GM18517 (cell line): Measurements from ENCODE around the gene LRRFIP2.
A peak's percentile ranks its signal among the peaks of the same experiment; 100 is the strongest.
"Not testable (repeated sequence)": the region's sequence is repeated elsewhere in the genome, so short reads cannot be mapped to it uniquely, and the experiment has no call there.

Source experiments
- ATAC-seq: cut with Tn5 transposase; IDR thresholded peaks from one replicate; pipeline ENCODE4 v1.9.1; 2021; ENCODE audit warnings: mild to moderate bottlenecking, moderate library complexity; ENCODE audit not compliant: unreplicated experiment

LRRFIP2 gene

GRCh38 chr3:37174532-37175126, at the start of gene LRRFIP2:
Gene LRRFIP2, minus strand, starts transcription at chr3:37174582. Its CDS starts 25,599 bp downstream, at chr3:37148983.
- ATAC-seq, result peak; percentile 34

GRCh38 chr3:37223576-37223975, 49.2 kb upstream of the LRRFIP2 start:
- ATAC-seq, result no peak

GRCh38 chr3:37223141-37223558, 48.8 kb upstream of the LRRFIP2 start:
- no peak for ATAC-seq

GRCh38 chr3:37222542-37222941, 48.2 kb upstream of the LRRFIP2 start:
- ATAC-seq, result not testable (repeated sequence)

GRCh38 chr3:37221407-37221806, 47.0 kb upstream of the LRRFIP2 start:
- no peak for ATAC-seq

- ATAC-seq, result no peak
Measured at GRCh38 chr3:37219266-37219665, 44.9 kb upstream of the LRRFIP2 start.

GRCh38 chr3:37218206-37218605, 43.8 kb upstream of the LRRFIP2 start:
- no peak for ATAC-seq

- no peak for ATAC-seq
Measured at GRCh38 chr3:37217098-37217849, 42.9 kb upstream of the LRRFIP2 start.

- ATAC-seq, result no peak
Measured at GRCh38 chr3:37216597-37217097, 42.3 kb upstream of the LRRFIP2 start.

GRCh38 chr3:37214076-37214475, 39.7 kb upstream of the LRRFIP2 start:
- ATAC-seq, result no peak

- ATAC-seq, result no peak
Measured at GRCh38 chr3:37210230-37210629, 35.8 kb upstream of the LRRFIP2 start.

GRCh38 chr3:37208576-37208975, 34.2 kb upstream of the LRRFIP2 start:
- not testable (repeated sequence) for ATAC-seq

- not testable (repeated sequence) for ATAC-seq
Measured at GRCh38 chr3:37208008-37208407, 33.6 kb upstream of the LRRFIP2 start.

- ATAC-seq, result not testable (repeated sequence)
Measured at GRCh38 chr3:37206041-37206440, 31.7 kb upstream of the LRRFIP2 start.

- ATAC-seq, result no peak
Measured at GRCh38 chr3:37204314-37204713, 29.9 kb upstream of the LRRFIP2 start.

GRCh38 chr3:37202035-37202434, 27.7 kb upstream of the LRRFIP2 start:
- no peak for ATAC-seq

- ATAC-seq, result no peak
Measured at GRCh38 chr3:37200141-37200540, 25.8 kb upstream of the LRRFIP2 start.

GRCh38 chr3:37198996-37199395, 24.6 kb upstream of the LRRFIP2 start:
- ATAC-seq, result no peak

GRCh38 chr3:37198547-37198946, 24.2 kb upstream of the LRRFIP2 start:
- ATAC-seq, result no peak

- ATAC-seq, result no peak
Measured at GRCh38 chr3:37197810-37198371, 23.5 kb upstream of the LRRFIP2 start.

GRCh38 chr3:37194533-37194932, 20.2 kb upstream of the LRRFIP2 start:
- ATAC-seq, result no peak

- no peak for ATAC-seq
Measured at GRCh38 chr3:37190667-37191066, 16.3 kb upstream of the LRRFIP2 start.
